Measurements from ENCODE around the gene PCDHGC3. TPM values are rescaled to one million over a fixed set of nuclear protein-coding genes. Genes with fewer than 3 reads are reported as not detected.

The PCDHGC3 gene
- total and polyA plus RNA-seq, 2 of the 8 experiments (the other 6 are each of a cell fraction or from before 2014, with no cell fraction given) = 4.7 to 18.6 TPM

DNA sequence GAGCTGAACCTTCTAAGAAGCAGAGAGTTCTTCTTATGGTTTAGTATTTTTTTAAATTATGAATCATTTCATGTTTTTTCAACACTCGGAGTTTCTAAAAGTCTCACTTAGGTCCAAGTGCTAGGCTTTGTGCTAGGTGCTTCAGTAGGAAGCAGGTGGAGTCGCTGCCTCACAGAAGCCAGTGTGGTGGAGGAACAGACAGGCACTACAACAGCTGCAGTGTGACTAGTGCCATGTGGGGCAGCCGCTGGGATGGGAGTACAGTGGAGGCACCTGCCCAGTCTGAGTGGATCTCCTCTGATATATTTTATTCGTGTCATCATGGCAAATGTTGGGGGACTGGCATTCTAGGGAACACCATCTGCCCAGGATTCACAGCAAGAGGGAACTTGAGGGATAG is 28.4 kb downstream of the PCDHGC3 start (continued):
- TF ChIP-seq, protein P1, sequence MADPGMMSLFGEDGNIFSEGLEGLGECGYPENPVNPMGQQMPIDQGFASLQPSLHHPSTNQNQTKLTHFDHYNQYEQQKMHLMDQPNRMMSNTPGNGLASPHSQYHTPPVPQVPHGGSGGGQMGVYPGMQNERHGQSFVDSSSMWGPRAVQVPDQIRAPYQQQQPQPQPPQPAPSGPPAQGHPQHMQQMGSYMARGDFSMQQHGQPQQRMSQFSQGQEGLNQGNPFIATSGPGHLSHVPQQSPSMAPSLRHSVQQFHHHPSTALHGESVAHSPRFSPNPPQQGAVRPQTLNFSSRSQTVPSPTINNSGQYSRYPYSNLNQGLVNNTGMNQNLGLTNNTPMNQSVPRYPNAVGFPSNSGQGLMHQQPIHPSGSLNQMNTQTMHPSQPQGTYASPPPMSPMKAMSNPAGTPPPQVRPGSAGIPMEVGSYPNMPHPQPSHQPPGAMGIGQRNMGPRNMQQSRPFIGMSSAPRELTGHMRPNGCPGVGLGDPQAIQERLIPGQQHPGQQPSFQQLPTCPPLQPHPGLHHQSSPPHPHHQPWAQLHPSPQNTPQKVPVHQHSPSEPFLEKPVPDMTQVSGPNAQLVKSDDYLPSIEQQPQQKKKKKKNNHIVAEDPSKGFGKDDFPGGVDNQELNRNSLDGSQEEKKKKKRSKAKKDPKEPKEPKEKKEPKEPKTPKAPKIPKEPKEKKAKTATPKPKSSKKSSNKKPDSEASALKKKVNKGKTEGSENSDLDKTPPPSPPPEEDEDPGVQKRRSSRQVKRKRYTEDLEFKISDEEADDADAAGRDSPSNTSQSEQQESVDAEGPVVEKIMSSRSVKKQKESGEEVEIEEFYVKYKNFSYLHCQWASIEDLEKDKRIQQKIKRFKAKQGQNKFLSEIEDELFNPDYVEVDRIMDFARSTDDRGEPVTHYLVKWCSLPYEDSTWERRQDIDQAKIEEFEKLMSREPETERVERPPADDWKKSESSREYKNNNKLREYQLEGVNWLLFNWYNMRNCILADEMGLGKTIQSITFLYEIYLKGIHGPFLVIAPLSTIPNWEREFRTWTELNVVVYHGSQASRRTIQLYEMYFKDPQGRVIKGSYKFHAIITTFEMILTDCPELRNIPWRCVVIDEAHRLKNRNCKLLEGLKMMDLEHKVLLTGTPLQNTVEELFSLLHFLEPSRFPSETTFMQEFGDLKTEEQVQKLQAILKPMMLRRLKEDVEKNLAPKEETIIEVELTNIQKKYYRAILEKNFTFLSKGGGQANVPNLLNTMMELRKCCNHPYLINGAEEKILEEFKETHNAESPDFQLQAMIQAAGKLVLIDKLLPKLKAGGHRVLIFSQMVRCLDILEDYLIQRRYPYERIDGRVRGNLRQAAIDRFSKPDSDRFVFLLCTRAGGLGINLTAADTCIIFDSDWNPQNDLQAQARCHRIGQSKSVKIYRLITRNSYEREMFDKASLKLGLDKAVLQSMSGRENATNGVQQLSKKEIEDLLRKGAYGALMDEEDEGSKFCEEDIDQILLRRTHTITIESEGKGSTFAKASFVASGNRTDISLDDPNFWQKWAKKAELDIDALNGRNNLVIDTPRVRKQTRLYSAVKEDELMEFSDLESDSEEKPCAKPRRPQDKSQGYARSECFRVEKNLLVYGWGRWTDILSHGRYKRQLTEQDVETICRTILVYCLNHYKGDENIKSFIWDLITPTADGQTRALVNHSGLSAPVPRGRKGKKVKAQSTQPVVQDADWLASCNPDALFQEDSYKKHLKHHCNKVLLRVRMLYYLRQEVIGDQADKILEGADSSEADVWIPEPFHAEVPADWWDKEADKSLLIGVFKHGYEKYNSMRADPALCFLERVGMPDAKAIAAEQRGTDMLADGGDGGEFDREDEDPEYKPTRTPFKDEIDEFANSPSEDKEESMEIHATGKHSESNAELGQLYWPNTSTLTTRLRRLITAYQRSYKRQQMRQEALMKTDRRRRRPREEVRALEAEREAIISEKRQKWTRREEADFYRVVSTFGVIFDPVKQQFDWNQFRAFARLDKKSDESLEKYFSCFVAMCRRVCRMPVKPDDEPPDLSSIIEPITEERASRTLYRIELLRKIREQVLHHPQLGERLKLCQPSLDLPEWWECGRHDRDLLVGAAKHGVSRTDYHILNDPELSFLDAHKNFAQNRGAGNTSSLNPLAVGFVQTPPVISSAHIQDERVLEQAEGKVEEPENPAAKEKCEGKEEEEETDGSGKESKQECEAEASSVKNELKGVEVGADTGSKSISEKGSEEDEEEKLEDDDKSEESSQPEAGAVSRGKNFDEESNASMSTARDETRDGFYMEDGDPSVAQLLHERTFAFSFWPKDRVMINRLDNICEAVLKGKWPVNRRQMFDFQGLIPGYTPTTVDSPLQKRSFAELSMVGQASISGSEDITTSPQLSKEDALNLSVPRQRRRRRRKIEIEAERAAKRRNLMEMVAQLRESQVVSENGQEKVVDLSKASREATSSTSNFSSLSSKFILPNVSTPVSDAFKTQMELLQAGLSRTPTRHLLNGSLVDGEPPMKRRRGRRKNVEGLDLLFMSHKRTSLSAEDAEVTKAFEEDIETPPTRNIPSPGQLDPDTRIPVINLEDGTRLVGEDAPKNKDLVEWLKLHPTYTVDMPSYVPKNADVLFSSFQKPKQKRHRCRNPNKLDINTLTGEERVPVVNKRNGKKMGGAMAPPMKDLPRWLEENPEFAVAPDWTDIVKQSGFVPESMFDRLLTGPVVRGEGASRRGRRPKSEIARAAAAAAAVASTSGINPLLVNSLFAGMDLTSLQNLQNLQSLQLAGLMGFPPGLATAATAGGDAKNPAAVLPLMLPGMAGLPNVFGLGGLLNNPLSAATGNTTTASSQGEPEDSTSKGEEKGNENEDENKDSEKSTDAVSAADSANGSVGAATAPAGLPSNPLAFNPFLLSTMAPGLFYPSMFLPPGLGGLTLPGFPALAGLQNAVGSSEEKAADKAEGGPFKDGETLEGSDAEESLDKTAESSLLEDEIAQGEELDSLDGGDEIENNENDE (IDR thresholded peaks at IDR 0.05; ENCODE audit: insufficient replicate concordance, low read length) = no peak
- TF ChIP-seq YY1 (IDR thresholded peaks at IDR 0.05; ENCODE audit: low read depth, low read length) (no peak), RFX5 (IDR thresholded peaks at IDR 0.05; ENCODE audit: borderline replicate concordance, low read depth, low read length) (no peak), GTF2F1 (IDR thresholded peaks at IDR 0.05; ENCODE audit: borderline replicate concordance, low read depth, low read length) (no peak), CREB1 (IDR thresholded peaks at IDR 0.05) (no peak), CBX5 (IDR thresholded peaks at IDR 0.05; ENCODE audit: low read depth, low read length) (no peak), PHF8 (conservative IDR thresholded peaks at IDR 0.05; ENCODE audit: low read depth, low read length) (no peak), SUZ12 (IDR thresholded peaks at IDR 0.05; ENCODE audit: low read length) (no peak), JUND (IDR thresholded peaks at IDR 0.05; ENCODE audit: low read length) (no peak)
- TF ChIP-seq, protein P2, sequence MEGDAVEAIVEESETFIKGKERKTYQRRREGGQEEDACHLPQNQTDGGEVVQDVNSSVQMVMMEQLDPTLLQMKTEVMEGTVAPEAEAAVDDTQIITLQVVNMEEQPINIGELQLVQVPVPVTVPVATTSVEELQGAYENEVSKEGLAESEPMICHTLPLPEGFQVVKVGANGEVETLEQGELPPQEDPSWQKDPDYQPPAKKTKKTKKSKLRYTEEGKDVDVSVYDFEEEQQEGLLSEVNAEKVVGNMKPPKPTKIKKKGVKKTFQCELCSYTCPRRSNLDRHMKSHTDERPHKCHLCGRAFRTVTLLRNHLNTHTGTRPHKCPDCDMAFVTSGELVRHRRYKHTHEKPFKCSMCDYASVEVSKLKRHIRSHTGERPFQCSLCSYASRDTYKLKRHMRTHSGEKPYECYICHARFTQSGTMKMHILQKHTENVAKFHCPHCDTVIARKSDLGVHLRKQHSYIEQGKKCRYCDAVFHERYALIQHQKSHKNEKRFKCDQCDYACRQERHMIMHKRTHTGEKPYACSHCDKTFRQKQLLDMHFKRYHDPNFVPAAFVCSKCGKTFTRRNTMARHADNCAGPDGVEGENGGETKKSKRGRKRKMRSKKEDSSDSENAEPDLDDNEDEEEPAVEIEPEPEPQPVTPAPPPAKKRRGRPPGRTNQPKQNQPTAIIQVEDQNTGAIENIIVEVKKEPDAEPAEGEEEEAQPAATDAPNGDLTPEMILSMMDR (IDR thresholded peaks at IDR 0.05; ENCODE audit: control extremely low read depth in 1 of 3, insufficient read depth in 1 of 3, low read depth in 1 of 3, low read length in 3 of 3) = no peak
